ENCODE measurements around the gene NDUFV1.

DNA sequence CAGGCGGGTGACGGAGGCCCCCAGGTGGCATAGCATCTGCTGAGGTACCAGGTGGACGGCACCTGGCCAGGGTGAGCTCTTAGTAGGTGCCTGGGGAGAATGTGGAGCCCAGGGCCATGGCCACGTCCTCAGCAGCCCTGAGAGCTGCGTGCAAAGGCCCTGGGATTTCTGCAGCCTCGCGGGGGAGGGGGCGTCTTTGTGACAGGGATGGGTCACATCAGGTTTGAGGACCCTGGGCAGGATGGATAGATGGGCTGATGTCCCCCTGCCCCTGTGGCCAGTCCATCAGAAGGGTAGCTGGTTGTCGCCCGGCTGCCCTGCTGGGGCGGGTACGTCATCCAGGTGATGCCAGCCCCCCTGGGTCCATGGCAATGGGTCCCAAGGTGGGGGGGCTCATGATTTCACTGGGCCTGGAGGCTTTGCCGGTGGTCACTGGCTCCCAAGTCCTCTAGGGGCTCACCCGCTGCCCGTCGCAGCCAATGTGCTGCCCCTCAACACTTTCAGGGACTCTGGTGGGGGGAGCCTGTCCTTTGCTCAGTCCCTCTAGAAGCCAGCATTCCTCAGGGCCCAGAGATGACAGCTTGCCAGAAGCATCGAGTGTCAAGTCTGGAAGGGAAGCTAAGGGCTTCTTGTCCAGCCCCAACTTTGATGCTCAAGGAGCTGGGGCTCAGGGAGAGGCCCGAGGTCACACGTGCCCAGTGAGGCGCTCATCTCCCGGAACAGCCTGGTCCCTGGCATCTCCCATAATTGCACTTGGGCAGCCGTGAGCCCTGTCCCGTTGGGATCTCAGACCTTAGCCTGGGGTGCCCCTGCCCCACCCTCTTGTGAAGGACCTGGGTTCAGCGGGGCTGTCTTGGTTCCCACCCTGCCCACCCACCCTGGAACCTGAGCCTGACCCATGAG, 32.0 kb downstream of the NDUFV1 start:
- TF ChIP-seq USF2 (IDR thresholded peaks at IDR 0.05; ENCODE audit: low read depth, low read length) (no peak), POLR2A (IDR thresholded peaks at IDR 0.05; ENCODE audit: low read depth, low read length) (no peak), CTCF (conservative IDR thresholded peaks at IDR 0.05; ENCODE audit: low read depth, low read length) (no peak), MXI1 (IDR thresholded peaks at IDR 0.05; ENCODE audit: borderline replicate concordance, low read depth, low read length) (no peak), RFX5 (IDR thresholded peaks at IDR 0.05; ENCODE audit: low read depth, low read length) (no peak), RAD21 (IDR thresholded peaks at IDR 0.05; ENCODE audit: low read length) (no peak), FOS (IDR thresholded peaks at IDR 0.05; ENCODE audit: low read depth, low read length) (no peak), BHLHE40 (IDR thresholded peaks at IDR 0.05; ENCODE audit: low read depth, low read length) (no peak)
